NCI-H128 (cell line): Measurements from ENCODE around the gene CCDC88C.
"Not testable (repeated sequence)": the region's sequence is repeated elsewhere in the genome, so short reads cannot be mapped to it uniquely, and the experiment has no call there.

Experiments
- DNase-seq: peaks from one replicate; lab custom pipeline; 2025; ENCODE audit not compliant: unreplicated experiment; lab: John Stamatoyannopoulos, UW

CCDC88C gene

DNA sequence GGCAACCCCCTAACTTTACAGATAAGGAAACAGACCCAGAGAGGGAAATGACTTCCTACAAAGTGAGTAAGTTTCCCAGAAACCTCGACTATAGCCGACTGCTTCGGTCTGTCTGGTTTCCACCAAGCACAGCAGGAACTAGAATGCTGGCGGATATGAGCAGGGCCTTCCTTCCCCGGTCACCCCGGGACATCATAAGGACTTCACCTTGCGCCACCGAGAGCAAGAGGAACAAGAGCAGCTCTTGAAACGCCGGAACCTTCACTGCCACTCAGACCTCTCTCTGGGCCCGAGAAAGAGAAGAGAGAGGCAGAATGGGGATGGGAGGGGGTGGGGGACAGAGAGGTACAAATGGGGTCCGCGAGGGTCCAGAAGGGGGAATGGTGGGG lies 143.7 kb downstream of the CCDC88C start:
- DNase-seq = no peak

DNA sequence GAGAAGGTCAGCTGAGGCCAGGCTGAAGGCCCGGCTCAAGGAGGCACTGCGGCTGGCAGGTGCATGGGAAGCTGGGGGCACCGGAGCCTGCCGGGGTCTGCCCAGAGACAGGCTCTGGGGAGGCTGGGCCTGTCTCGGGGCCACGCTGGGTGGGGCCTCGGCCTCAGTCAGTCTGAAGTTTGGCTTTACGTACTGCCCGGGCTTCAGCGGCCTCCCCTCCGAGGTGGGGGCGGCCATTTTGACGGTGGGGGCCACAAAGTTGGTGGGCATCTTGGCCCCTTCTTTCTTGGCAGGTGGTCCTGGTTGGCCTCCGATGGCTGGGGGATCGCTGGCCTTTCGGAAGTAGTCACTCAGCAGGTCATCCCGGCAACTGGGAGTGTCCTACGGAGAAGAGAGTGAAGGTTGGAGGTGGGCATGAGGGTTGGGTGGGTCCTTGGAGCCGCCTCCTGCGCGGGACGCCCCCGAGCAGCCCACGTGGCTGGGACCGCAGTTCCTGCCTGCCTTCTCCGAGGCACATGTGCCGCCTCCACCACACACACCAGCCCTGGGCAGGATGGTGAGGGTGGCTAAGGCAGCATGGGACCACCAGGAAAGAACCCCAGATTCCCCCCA lies 144.2 kb downstream of the CCDC88C start:
- DNase-seq = no peak

DNA sequence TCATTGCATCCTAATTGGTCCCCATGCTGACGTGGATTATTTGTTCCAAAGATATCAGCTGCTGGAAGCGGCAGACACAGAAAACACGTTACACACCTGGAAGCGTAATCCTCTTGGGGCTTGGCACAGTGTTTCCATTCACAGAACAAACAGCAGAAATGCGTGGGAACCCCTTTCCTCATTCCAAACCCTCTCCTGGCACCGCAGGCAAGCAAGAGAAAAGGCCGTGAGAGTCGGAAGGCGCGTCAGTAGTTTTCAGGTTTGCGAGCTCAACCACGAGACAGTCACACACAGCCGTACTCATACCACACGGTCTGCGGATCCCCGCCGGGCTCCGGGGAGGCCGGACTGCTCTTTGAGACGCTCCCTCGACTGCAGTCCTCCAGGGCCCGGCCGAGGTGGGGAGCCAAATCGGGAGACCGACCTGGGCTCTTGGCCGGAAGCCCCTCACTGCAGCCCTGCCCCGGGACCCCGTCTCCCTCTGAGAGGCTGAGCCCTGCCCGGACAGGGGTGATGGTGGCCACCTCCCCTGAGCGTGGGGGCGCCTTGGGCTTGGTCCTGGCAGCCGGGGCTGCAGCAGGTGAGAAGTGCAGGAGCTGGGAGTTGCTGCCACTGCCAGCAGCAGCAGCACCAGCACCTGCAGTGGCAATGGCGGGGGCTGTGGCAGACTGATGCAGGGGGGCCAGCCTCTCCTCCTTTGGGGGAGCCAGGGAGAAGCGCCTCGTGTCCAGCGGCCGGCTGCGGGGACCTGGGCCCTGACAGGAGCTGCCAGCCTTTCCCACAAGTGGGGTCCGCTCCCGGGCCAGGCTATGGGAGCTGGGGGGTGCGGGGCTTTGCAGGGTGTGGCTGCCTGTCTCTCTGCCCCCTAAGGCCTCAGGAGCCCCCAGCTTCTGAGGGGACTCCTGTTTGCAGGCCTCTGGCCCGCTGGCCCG lies 145.0 kb downstream of the CCDC88C start:
- no peak for DNase-seq

DNA sequence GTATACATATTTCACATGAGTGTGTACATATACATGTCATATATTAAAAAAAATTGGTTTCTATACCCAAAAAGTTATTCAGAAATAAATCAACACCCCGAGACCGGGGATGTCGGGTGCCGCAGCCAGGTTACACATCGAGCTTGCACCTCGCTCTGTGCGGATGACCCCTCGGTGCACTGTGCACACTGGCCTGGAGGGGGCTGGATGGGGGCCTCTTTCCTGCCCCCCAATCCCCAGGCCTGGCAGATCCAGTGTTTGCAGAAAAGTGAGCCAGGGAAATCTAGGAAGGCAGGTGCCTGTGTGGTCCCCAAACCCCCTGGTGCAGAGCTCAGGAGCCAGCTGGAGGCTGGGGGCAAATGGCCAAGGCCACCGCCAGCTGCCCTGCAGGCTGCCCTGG lies 146.0 kb downstream of the CCDC88C start:
- no peak for DNase-seq

DNA sequence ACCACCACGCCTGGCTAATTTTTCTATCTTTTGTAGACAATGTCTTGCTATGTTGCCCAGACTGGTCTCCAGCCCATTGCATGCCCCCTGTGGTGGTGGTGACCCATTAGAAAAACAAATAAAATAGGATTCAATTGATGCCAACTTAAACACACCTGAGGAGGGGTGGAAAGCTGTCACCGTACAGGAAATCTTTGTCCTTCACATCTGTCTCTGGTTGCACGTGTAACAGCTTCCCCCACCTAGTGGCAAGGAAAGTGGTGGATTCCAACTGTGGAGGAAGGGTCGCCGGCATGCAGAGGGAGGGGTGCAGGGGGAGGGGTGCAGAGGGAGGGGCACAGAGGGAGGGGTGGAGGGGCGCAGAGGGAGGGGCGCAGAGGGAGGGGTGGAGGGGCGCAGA lies 147.0 kb downstream of the CCDC88C start:
- DNase-seq = no peak

DNA sequence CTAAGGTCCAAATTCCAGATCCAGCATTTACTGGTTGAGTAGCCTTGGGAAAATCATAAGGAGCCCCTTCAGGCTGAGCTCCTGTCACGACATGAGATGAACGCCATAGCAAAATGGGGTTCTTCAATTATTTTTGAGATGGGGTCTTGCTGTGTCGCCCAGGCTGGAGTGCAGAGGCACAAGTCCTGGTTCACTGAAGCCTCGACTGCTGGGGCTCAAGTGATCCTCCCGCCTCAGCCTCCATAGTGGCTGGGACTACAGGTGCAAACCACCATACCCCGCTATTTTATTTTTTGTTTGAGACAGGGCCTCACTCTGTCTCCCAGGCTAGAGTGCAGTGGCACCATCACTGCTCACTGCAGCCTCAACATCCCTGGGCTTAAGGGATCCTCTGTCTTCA lies 147.4 kb downstream of the CCDC88C start:
- no peak for DNase-seq

DNA sequence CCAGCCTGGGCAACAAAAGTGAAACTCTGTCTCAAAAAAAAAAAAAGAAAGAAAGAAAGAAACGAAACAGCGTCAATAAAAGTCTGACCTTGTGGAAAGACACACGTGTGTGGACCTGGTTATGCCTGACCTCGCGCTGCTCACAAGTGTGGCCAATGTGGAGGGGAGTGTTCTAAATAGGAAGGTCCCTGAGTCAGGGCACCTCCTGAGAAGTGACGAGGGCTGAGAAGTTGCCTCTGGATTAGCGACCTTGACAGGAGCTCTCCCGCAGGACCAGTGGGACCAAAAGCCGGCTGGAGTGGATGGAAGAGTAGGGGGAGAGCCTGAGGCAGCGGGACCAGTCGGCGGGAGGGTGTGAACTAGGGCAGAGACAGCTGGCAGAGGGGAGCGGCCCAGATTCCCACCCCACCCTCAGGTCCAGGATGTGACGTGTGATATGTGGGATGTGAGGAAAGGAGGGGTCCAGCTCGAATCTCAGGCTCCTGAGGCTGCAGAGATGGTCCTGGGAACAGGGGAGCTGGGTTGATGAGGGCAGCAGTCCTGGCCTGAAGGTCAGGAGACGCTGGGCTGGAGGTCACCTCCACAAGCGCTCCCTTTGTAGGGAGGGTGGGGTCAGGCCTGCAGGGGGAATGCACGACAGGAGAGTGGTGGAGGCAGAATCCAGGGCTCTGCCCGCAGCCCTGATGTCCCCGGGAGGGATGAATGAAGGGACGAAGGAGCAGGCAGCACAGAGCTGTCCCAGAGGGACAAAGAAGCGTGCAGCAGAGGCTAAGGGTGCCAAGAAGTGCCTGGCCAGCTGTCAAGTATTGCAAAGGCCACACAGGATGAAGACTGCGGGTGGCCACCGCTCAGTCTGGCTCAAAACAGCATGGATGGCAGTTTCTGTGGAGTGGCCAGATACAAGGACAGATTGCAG lies 148.3 kb downstream of the CCDC88C start:
- no peak for DNase-seq

DNA sequence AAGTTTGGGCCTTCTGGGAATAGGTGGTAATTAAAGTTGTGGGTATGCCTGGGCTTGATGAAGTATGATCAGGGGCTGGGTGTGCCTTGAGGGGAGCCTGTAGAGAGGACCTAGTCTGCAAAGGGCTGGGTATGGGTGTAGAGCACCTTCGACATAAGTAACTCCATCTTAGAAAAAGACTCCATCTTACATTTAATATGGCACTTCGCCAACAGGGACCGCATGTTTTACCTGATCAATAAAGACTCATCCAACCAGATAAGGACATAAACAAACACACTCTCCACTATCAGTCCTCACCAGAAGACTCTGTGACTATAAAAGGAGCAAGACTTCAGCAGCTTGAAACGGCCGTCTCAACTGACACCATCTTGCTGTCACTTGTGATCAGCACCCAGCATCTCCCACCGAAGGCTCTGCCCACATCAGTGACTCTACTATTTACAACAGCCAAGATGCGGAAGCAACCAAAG lies 149.6 kb downstream of the CCDC88C start:
- DNase-seq = no peak

DNA sequence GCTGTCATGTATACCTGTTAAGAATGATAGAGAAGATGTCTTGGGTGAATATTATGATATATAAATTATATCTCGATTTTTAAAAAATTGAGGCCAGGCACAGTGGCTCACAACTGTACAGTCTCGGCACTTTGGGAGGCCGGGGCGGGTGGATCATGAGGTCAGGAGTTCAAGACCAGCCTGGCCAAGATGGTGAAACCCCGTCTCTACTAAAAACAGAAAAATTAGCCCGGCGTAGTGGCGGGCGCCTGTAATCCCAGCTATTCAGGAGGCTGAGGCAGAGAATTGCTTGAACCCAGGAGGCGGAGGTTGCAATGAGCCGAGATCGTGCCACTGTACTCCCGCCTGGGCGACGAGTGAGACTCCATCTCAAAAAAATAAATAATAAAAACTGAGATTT lies 151.3 kb downstream of the CCDC88C start:
- DNase-seq = not testable (repeated sequence)

DNA sequence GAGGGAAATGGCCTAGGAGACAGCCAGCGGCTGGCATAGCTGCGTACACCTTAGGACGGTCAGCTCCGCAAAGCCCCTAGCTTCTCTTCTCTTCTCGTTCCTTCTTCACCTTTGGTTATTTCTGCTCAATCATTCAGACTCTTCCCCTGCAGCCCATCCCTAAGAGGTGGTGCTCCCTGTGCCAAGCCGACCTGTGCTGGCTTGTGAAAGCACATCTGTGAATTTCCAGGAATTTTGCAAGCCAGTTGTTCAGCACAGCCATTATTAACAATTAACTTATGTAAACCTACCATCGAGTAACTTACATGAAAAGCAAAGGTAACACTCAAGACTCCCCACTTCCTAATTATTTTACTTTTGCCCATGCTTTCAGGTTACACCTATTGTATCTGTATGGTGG lies 152.2 kb downstream of the CCDC88C start:
- no peak for DNase-seq

DNA sequence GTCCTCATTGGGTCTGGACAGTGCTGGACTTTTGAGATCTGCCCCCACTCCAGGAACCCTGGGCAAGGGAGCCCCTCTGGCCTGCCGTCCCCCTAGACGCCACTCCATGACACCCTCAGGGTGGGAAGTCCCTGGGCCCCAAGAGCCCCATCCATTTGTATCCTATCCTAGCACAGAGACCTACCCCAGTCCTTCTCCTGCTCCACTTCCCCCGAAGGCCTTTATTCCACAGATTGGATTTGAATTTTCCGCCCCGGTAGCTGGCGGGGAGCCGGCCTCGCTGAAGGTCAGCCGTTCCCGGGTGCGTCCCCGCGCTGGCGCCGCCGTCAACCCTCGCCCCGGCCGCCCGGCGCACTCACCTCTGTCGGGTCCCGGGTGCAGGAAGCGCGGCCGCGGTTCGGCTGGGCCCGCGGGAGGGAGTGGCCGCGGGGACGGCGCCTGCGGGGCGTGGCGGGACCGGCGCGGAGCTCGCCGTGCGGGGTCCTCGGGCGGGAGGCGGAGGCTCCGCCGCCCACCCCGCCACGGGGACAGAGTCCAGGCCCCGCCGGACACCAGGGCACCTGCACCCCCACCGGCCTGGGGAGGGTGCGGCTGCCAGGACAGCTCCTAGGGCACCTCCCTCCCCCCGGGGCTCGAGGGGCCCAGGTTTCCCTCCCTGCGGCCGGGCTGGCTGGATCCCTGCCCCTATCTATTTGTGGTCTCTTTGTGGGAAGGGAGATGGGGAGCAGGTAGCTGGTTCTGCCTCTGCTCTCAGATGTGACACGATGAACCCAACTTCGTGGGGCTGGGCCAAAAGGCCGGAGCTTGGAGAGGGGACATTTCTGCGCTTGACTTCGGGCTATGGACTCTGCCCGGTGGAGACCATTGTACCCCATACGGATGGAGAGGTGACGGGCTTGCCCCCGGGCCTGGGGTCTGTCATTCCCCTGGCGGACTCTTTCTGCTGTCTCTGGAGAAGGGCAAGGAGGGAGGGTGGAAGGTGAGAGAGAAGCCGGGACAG lies 153.2 kb downstream of the CCDC88C start:
- DNase-seq = no peak

DNA sequence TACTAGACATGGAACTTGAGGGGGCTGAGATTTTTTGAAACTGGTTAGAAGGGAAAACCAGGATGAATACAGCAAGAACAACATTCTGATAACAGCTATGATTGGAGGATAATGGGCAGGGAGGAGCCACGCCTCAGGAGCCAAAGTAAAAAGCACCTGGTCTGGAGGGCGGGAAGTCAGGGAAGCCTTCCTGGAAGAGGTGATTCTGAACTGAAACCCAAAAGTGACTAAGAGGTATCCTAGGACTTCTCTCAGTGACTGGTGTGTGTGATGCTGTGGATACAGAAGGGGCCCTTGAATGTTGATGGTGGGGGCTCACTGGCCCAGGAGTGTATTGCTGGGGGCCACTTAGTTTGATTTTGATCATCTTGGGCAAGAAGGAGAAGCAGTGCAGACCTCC lies 154.3 kb downstream of the CCDC88C start:
- DNase-seq = no peak

DNA sequence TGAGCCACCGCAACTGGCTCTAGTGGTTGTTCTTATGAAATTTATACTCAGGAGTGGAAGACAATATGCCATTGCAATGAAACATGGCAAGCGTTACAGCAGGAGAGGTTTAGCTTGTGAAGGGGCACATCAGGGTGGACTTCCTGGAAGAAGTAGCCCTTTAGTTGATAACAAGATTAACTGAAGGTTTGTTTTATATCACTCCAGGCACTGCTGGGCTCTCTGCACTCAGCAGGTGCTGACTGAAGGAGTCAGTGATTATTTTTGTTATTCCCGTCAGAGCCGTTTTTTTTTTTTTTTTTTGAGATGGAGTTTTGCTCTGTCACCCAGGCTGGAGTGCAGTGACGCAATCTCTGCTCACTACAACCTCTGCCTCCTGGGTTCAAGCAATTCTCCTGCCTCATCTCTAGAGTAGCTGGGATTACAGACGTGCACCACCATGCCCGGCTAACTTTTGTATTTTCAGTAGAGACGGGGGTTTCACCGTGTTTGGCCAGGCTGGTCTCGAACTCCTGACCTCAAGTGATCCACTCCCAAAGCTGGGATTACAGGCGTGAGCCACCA lies 155.6 kb downstream of the CCDC88C start:
- DNase-seq = no peak

DNA sequence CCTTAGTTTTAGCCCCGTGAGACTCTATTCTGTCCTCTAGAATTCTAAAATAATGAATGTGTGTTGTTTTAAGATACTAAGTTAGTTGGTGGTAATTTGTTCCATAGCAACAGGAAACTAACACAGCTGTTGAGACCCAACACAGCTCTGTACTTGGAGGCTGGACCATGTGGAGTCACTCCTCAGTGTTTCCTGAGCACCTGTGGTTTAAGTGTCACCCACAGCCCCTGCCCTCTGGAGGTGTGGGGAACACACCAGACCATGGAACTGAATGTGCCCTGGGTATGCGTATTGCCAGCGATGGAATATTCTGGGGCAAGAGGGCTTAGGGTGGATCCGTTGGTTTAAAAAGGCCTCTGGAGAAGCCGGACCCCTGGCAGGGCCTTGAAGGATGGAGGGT lies 156.5 kb downstream of the CCDC88C start:
- no peak for DNase-seq

DNA sequence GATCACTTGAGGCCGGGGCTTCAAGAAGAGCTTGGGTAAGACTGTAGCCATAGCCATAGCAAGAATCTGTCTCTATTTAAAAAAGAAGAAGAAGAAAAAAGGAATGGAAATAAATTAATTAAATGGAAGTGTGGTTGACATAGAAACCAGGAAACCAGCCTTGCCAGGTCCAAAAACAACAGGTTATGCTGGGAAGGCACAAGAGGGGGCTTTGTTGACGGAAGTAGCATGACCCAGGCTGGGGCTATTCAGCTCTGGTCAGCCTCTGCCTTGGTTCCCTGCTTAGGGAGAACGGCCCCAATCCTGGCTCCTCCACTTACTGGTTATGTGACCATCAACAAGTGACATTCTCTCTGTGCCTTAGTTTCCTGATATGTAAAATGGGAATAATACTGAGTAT lies 158.7 kb downstream of the CCDC88C start:
- no peak for DNase-seq

DNA sequence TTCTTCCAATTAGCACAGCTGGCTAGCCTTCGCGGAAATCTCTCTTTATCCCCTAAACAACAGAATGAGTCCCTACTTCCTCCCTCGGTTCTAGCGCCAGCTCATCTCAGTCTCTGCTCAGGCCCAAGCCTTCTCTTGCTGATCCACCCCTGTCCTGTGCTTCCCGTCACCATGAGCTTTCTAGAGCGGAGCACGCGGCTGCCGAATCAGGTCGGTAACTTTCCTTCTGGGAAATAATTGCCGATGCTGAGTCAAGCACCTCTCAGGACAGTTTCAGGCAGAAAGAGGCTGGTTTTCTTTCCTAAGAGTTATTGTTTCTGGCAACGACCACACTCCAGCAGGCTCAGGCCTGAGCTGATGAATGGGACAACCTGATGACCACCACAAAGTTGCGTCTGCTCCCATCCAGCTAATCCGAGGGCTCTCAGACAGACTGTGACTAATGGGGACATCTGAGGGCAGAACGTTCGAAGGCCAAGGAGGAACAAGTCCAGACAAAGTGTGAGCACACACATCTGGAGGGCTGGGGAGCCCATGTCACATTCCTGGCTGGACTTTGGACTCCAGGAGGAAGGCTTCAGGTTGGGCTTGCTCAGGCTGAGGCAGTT lies 159.5 kb downstream of the CCDC88C start:
- DNase-seq = no peak

DNA sequence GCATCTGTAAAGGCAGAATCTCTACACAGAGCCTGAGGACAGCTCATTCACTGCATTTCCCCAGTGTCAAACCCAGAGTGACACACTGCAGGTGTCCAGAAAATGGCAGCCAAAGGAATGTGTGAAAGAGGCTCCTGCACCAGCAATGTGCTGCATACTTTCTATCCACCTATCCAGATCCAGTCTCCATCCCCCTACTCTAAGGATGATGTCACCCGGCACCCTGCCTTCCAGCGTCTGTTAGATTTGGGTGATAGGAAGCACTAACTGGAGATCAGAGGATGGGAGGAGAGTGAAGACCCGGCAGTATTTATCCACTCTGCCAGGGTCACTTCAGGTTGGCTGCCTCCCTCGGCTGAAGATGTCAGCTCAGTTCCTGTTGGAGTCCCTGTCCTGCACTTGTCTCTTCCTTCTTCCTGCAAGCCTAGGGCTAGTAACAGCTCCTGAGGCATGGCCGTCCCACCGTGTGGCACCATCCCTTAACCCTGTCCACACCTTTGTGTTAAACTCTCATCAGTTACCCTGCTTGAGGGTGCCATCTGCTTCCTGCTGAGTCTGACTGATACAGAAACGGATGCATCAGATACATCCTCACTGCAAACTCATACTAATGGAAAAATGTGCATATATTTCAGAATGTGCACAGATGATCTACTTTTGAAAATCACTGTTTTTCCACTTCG lies 160.2 kb downstream of the CCDC88C start:
- no peak for DNase-seq

DNA sequence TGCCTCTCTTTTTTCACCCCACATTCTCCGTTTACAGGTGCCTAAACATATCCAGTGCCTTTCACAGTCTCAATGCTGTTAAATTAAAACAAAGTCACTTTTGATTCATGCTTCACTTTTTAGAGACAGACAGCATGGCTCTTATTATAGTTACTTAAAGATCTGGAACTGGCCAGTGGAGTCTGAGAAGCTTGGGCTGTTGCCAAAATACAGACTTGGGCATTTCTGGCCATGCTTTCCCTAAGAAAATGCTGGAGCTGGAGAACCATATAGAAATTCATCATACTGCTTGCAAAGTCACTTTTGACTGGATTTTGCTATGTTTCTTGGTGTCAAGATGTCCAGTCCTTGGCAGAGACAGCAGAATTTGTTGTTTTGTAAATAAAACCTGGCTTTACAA lies 161.0 kb downstream of the CCDC88C start:
- DNase-seq = no peak
